Skeletal muscle tissue (tissue), 4 donors: ENCODE data around the gene RMDN2. TPM values are rescaled to one million over a fixed set of nuclear protein-coding genes. Genes with fewer than 3 reads are reported as not detected.
A peak's percentile ranks its signal among the peaks of the same experiment; 100 is the strongest.

ENCODE experiments used
- H3K27ac ChIP-seq: one replicate; pipeline ENCODE4 v1.7.0; 2013; ENCODE audit warnings: mild to moderate bottlenecking, low read depth, low read length, inconsistent platforms
- H3K27me3 ChIP-seq, 3 donors: one replicate each; pipeline ENCODE4 v1.7.0; 2013; ENCODE audit warnings: low read length in 3 of 3; ENCODE audit not compliant: control insufficient read depth in 3 of 3, insufficient read depth in 3 of 3
- H3K36me3 ChIP-seq, 3 donors: one replicate each; pipeline ENCODE4 v1.7.0; 2013; ENCODE audit warnings: low read length in 3 of 3; ENCODE audit not compliant: control insufficient read depth in 3 of 3, insufficient read depth in 3 of 3
- H3K4me1 ChIP-seq, 3 donors: one replicate each; pipeline ENCODE4 v1.7.0; 2013; ENCODE audit warnings: low read length in 3 of 3, mild to moderate bottlenecking in 3 of 3; ENCODE audit not compliant: control insufficient read depth in 3 of 3, insufficient read depth in 3 of 3
- H3K4me3 ChIP-seq, 3 donors: one replicate each; pipeline ENCODE4 v1.7.0; 2013; ENCODE audit warnings: low read length in 3 of 3
- H3K9ac ChIP-seq, 3 donors: one replicate each; pipeline ENCODE4 v1.7.0; 2013; ENCODE audit warnings: low read length in 3 of 3, mild to moderate bottlenecking in 3 of 3, moderate library complexity in 2 of 3, low read depth in 1 of 3
- H3K9me3 ChIP-seq, 3 donors: one replicate each; pipeline ENCODE4 v1.7.0; 2013; ENCODE audit warnings: low read length in 3 of 3; ENCODE audit not compliant: control insufficient read depth in 3 of 3
- total RNA-seq: library from RNA; depleted of rRNA; stranded (reverse); fragments of >200 nt; gene quantifications from one replicate; pipeline ENCODE4 v1.2.3, GENCODE V29; 2014
- donor health status: Osteomylitis.

RMDN2 gene
- 12.0 TPM for total RNA-seq

- Histone ChIP-seq H3K4me3 (peak within 1 kb of the TSS; percentile 90 to 93 (median 92)), H3K9me3 (no peaks in the 10 kb centered on the region), H3K36me3 (no peaks in the 10 kb centered on the region), H3K4me1 (peaks cover 0 to 4% (median 0%) of the 10 kb centered on the region in 3 donors), H3K27me3 (no peaks in the 10 kb centered on the region), H3K9ac (peak within 1 kb of the TSS; percentile 90 to 96 (median 91)), H3K27ac (peak within 1 kb of the TSS; percentile 85)
Observed at GRCh38 chr2:37925063-37925897, at the start of gene RMDN2. RMDN2 (plus strand) TSS chr2:37925287; CDS start chr2:37929278, 3,991 bp downstream.

GRCh38 chr2:37875403-37875906, 49.6 kb upstream of the RMDN2 start:
- Histone ChIP-seq H3K4me3 (no peak overlapping the region), H3K36me3 (no peaks in the 10 kb centered on the region), H3K9me3 (no peaks in the 10 kb centered on the region), H3K27ac (no peak overlapping the region), H3K9ac (no peak overlapping the region), H3K27me3 (no peaks in the 10 kb centered on the region), H3K4me1 (peaks cover 0 to 14% (median 9%) of the 10 kb centered on the region in 3 donors)

- H3K27ac ChIP-seq, result no peak overlapping the region
- no peak overlapping the region for H3K9ac ChIP-seq
- no peaks in the 10 kb centered on the region for H3K27me3 ChIP-seq
- no peaks in the 10 kb centered on the region for H3K9me3 ChIP-seq
- H3K36me3 ChIP-seq, result no peaks in the 10 kb centered on the region
- H3K4me3 ChIP-seq, result no peak overlapping the region
- H3K4me1 ChIP-seq, result peaks cover 0 to 14% (median 9%) of the 10 kb centered on the region in 3 donors
Observed at GRCh38 chr2:37876227-37876626, 48.9 kb upstream of the RMDN2 start.

- Histone ChIP-seq H3K4me1 (peaks cover 0 to 7% (median 0%) of the 10 kb centered on the region in 3 donors), H3K27ac (no peak overlapping the region), H3K4me3 (no peak overlapping the region), H3K9ac (no peak overlapping the region), H3K36me3 (no peaks in the 10 kb centered on the region), H3K27me3 (peaks cover 0 to 2% (median 0%) of the 10 kb centered on the region in 3 donors), H3K9me3 (no peaks in the 10 kb centered on the region)
Observed at GRCh38 chr2:37877457-37878315, 47.4 kb upstream of the RMDN2 start.

- Histone ChIP-seq H3K27ac (no peak overlapping the region), H3K4me3 (no peak overlapping the region), H3K4me1 (peaks cover 0 to 4% (median 0%) of the 10 kb centered on the region in 3 donors), H3K9ac (no peak overlapping the region), H3K9me3 (no peaks in the 10 kb centered on the region), H3K27me3 (peaks cover 0 to 2% (median 0%) of the 10 kb centered on the region in 3 donors), H3K36me3 (no peaks in the 10 kb centered on the region)
Observed at GRCh38 chr2:37878536-37878935, 46.6 kb upstream of the RMDN2 start.

- no peaks in the 10 kb centered on the region for H3K9me3 ChIP-seq
- no peak overlapping the region for H3K9ac ChIP-seq
- H3K27me3 ChIP-seq, result peaks cover 0 to 4% (median 0%) of the 10 kb centered on the region in 3 donors
- no peaks in the 10 kb centered on the region for H3K36me3 ChIP-seq
- no peaks in the 10 kb centered on the region for H3K4me1 ChIP-seq
- no peak overlapping the region for H3K27ac ChIP-seq
- H3K4me3 ChIP-seq, result no peak overlapping the region
Observed at GRCh38 chr2:37880551-37880950, 44.5 kb upstream of the RMDN2 start.

GRCh38 chr2:37881397-37881796, 43.7 kb upstream of the RMDN2 start:
- Histone ChIP-seq H3K27me3 (peaks cover 0 to 6% (median 0%) of the 10 kb centered on the region in 3 donors), H3K4me1 (no peaks in the 10 kb centered on the region), H3K4me3 (no peak overlapping the region), H3K9ac (no peak overlapping the region), H3K27ac (no peak overlapping the region), H3K36me3 (no peaks in the 10 kb centered on the region), H3K9me3 (no peaks in the 10 kb centered on the region)

- no peak overlapping the region for H3K4me3 ChIP-seq
- H3K9me3 ChIP-seq, result no peaks in the 10 kb centered on the region
- no peaks in the 10 kb centered on the region for H3K36me3 ChIP-seq
- H3K27ac ChIP-seq, result no peak overlapping the region
- H3K9ac ChIP-seq, result no peak overlapping the region
- H3K27me3 ChIP-seq, result peaks cover 0 to 6% (median 0%) of the 10 kb centered on the region in 3 donors
- no peaks in the 10 kb centered on the region for H3K4me1 ChIP-seq
Observed at GRCh38 chr2:37882036-37882435, 43.1 kb upstream of the RMDN2 start.

GRCh38 chr2:37883518-37883917, 41.6 kb upstream of the RMDN2 start:
- H3K36me3 ChIP-seq, result no peaks in the 10 kb centered on the region
- no peak overlapping the region for H3K4me3 ChIP-seq
- H3K9ac ChIP-seq, result no peak overlapping the region
- H3K27me3 ChIP-seq, result peaks cover 0 to 6% (median 0%) of the 10 kb centered on the region in 3 donors
- H3K9me3 ChIP-seq, result no peaks in the 10 kb centered on the region
- H3K4me1 ChIP-seq, result no peaks in the 10 kb centered on the region
- no peak overlapping the region for H3K27ac ChIP-seq
